Muscle of back (tissue), 11 donors: ENCODE results near the gene KIF7. TPM values are rescaled to one million over a fixed set of nuclear protein-coding genes. Genes with fewer than 3 reads are reported as not detected.
"Not testable (repeated sequence)": the region's sequence is repeated elsewhere in the genome, so short reads cannot be mapped to it uniquely, and the experiment has no call there.

Experiments used
- DNase-seq, 3 donors: peaks; one replicate each; pipeline versions ENCODE4 v3.0.0 to v3.0.0-alpha.2; 2013
- polyA plus RNA-seq, 10 donors: library from polyadenylated mRNA; unstranded; fragments of 120-200 nt; gene quantifications; one replicate each; pipeline ENCODE4 v1.2.1, GENCODE V29; 2013; ENCODE audit not compliant: insufficient read length in 10 of 10

The KIF7 gene
- polyA plus RNA-seq, 10 donors = 3.9 to 10.5 (median 5.4) TPM

DNA sequence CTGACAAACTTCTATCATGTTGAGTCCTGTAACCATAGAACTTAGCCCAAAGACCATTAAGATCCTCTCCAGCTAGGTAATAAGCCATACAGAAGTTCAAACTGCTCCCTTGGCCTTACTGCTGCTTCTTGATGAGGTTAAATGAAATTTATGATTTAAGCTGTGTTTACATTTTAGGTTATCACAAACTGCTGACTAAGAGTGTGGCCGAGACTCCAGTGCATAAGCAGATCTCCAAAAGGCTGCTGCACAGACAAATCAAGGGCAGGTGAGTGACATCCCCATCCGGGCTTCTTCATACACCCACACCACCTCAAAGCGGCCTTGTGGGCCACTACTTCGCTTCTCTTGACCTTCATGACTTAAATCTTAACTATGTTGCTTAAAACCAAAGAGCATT is 39.0 kb downstream of the KIF7 start:
- no peak for DNase-seq

DNA sequence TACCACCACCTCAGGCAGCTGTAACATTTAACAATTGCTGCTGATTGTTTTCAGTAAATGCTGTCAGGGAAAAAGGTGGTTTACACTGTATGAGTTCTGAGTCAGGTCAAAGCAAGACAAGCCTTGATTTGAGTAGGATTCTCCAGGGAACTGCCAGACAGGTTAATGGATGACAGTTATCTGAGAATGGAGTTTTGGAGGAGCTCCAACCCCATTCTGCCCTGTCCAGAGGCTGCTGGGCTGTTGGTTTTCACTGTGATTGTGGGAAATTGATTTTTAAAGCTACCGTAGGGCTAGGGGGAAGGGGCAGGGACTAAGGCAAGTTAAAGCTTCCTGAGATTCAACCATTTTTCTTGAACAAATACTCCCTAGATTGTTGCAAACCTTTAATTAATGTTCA is 40.1 kb downstream of the KIF7 start:
- no peak for DNase-seq

DNA sequence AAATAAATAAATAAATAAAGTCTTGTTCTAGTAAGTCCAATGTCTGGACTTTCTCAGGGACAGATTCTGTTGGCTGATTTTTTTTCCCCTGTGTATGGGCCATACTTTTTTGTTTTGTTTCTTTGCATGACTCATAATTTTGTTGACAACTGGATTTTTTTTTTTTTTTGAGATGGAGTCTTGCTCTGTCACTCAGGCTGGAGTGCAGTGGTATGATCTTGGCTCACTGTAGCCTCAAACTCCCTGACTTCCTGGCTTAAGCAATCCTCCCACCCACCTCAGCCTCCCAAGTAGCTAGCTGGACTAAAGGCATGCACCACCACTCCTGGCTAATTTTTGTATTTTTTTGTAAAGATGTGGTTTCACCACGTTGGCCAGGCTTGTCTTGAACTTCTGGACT is 41.1 kb downstream of the KIF7 start:
- DNase-seq = no peak

DNA sequence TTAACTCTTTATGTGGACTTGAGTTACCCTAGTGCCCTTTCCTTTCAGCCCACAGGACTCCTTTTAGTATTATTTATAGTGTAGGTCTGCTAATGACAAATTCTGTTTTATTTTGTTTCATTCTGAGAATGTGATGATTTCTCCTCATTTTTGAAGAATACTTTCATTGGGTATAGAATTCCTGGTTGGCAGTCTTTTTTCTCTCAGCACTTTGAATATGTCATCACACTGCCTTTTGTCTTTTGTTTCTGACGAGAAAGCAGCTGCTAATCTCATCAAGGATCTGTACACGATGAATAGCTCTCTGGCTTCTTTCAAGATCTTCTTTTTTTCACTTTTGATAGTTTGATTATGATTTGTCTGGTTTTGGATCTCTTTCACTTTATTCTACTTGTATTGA is 42.2 kb downstream of the KIF7 start:
- no peak for DNase-seq

DNA sequence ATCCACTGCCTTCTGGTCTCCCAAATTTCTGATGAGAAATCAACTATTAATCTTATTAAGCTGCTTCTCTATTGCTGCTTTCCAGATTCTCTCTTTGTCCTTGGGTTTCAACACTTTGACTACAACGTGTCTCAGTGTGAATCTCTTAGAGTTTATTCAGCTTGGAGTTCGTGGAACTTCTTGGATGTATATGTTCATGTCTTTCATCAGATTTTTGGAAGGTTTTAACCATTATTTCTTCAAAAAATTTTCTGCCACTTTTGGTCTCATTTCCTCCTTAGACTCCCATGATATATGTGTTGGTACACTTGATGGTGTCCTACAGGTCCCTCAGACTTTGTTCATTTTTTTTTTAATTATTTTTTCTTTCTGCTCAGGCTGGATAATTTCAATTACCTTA is 44.0 kb downstream of the KIF7 start:
- DNase-seq = no peak

DNA sequence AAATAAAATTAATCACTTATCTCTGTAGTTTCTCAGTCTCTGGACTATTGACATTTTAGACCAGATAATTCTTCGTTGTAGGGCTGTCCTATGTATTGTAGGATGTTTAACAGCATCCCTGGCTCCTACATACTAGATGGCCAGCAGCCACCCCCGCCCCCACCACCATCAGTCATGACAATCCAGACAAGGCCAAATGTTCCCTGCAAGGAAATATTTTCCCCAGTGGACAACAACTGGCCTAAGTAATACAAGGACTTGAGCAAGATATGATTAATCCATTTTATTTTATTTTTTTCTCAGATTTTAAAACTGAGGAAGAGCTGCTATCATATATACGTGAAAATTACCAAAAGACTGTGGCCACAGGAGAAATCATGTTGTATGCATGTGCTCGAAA is 56.2 kb downstream of the KIF7 start:
- no peak for DNase-seq

DNA sequence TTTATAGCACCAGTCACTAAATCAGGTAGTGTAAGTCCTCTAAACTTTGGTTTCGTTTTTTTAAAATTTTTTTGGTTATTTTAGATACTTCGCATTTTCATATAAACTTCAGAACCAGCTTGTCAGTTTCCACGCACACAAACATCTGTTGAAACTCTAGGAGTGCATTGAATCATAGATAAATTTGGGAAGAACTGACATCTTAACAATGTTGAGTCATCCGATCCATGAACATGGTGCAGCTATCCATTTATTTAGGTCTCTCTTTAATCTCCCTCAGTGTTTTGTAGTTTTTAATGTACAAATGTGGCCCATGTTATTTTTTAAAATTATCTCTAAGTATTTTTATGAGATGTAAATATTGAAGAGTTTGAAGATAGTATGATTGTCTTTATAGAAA is 62.2 kb downstream of the KIF7 start:
- DNase-seq = no peak

DNA sequence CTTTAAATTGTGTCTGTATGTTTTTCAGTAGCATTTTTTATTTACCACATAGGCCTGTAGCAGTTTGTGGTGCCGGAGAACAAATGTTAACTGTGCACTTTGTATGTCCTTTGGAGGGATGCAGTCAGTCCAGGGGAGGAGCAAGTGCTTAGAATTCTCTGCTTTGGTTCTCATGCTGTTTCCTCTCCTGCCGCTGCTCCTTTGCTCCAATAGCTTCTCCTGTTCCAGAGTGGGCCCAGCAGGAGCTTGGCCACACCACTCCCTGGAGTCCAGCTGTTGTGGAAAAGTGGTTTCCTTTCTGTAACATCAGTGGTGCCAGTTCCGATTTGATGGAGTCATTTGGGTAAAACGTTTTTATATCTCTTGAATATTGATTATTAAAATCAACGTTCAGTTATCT is 63.4 kb downstream of the KIF7 start:
- no peak for DNase-seq

DNA sequence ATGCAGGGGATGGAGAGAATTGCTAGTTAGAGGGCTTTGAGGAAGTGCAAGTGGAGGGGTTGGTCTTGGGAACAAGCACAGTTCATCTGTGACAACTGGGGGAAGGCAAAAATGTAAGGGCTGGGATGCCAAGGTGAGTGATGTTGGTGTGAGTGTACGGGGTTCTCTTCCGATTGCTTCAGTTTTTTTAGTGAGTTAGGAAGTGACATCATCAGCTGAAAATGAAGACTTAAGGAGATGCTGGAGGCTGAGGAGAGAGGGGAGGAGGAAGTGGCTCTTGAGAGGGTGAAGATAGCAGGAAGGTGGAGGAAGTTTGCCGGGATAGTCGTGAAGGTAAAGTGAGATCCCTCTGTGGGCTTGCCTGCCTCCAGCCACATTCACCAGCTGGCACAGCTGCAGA is 67.3 kb downstream of the KIF7 start:
- no peak for DNase-seq

DNA sequence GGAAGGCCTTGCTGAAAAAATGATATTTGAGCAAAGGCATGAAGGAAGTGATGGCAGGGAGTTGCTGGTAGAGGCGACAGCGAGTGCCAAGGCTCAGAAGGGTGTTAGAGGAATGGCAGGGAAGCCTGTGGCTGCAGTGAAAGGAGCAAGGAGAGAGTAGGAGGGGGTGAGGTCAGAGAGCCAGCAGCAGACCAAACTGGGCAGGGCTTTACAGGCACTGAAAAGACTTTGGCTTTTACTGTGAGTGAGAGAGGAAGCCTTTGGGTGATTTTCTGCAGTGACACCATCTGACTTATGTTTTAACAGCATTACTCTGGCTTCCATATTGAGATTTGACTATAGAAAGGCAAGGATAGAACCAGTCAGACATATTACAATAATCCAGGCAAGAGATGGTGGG is 68.6 kb downstream of the KIF7 start:
- no peak for DNase-seq

DNA sequence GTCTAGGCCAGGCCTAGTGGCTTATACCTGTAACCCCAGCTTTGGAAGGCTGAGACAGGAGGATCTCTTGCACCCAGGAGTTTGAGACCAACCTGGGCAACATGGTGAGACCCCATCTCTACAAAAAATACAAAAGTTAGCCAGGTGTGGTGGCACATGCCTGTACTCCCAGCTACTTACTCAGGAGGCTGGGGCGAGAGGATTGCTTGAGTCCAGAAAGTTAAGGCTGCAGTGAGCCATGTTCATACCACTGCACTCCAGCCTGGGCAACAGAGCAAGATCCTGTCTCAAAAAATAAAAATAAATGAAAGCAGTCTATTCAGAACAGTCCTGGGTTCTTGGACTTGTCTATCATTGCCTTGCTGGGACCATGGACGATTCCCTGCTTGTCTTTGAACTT is 74.5 kb downstream of the KIF7 start:
- DNase-seq = not testable (repeated sequence)

DNA sequence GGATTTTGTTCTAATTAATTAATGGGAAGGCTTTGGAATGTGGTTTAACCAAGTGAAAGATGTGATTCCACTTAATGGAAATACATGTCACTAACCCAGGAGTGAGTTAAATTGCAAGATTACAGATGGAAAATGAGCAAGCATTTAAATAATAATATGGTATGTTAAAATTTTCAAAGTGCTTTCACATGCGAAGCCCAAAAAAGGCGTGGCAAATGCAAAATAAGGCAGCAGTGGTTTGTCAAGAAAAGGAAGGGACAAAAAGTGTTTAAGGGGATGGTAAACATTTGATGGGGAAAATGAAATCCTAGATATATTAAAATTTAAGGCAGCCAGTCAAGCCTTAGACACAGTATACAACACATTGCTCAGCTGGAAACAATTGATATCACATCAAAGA is 77.1 kb downstream of the KIF7 start:
- DNase-seq = no peak

Other genes starting within 250 kb of the KIF7 start
- gene RHCG, start 158.9 kb downstream of the KIF7 start, polyA plus RNA-seq = 1 to 10 TPM in 1 of 10 donors, under 1 TPM in 1, not detected in 8; 0.55 to 1.3 TPM
- gene TICRR, start 80.0 kb downstream of the KIF7 start, polyA plus RNA-seq = 1 to 10 TPM; 3.4 to 7.3 (median 4.6) TPM
- gene PLIN1, start 23.9 kb upstream of the KIF7 start, polyA plus RNA-seq = 1 to 10 TPM in 2 of 10 donors, under 1 TPM in 7, not detected in 1; 0.11 to 3.3 (median 0.30) TPM
- 1 to 10 TPM; 3.0 to 7.0 (median 4.9) TPM for gene PEX11A, start 35.3 kb upstream of the KIF7 start, polyA plus RNA-seq
- under 1 TPM; 0.07 to 0.37 (median 0.14) TPM for gene WDR93, start 35.3 kb upstream of the KIF7 start, polyA plus RNA-seq
- 1 to 10 TPM in 5 of 10 donors, under 1 TPM in 4, not detected in 1; 0.18 to 1.3 (median 1.1) TPM for gene MESP1, start 95.8 kb upstream of the KIF7 start, polyA plus RNA-seq
- gene MESP2, start 120.9 kb upstream of the KIF7 start, polyA plus RNA-seq = under 1 TPM; 0.13 to 0.65 (median 0.30) TPM
- gene ANPEP, start 159.4 kb upstream of the KIF7 start, polyA plus RNA-seq = 10 to 100 TPM in 5 of 10 donors, 1 to 10 TPM in 5; 4.6 to 21.3 (median 9.8) TPM
- gene AP3S2, start 238.5 kb upstream of the KIF7 start, polyA plus RNA-seq = 10 to 100 TPM; 23.0 to 36.5 (median 29.1) TPM